Aorta (tissue), 5 donors: ENCODE data around the gene C4A. TPM values are rescaled to one million over a fixed set of nuclear protein-coding genes. Genes with fewer than 3 reads are reported as not detected.
A peak's percentile ranks its signal among the peaks of the same experiment; 100 is the strongest.
"Not testable (repeated sequence)": the region's sequence is repeated elsewhere in the genome, so short reads cannot be mapped to it uniquely, and the experiment has no call there.

ENCODE experiments used
- ATAC-seq: fragments of 200-7000 bp; cut with Tn5 transposase; one replicate; pipeline ENCODE4 v1.9.1; 2022; ENCODE audit warnings: moderate library complexity; ENCODE audit not compliant: low FRiP score
- DNase-seq, 2 donors: peaks; one replicate each; pipeline ENCODE4 v3.0.0-alpha.2; 2020
- H3K27ac ChIP-seq, 2 donors: one replicate each; pipeline ENCODE4 v1.5.1; 2013; ENCODE audit warnings: low read length in 2 of 2, mild to moderate bottlenecking in 2 of 2, moderate library complexity in 2 of 2, control low read depth in 1 of 2, inconsistent platforms in 1 of 2, low read depth in 1 of 2
- H3K27me3 ChIP-seq, 2 donors: one replicate each; pipeline ENCODE4 v1.6.1; 2013; ENCODE audit warnings: control low read depth in 1 of 2, low read length in 1 of 2, mild to moderate bottlenecking in 1 of 2, moderate library complexity in 1 of 2; ENCODE audit not compliant: insufficient read depth in 2 of 2, control insufficient read depth in 1 of 2
- H3K36me3 ChIP-seq, 2 donors: one replicate each; pipeline ENCODE4 v1.6.1; 2013; ENCODE audit warnings: control low read depth in 1 of 2, low read length in 1 of 2, mild to moderate bottlenecking in 1 of 2; ENCODE audit not compliant: insufficient read depth in 2 of 2, control insufficient read depth in 1 of 2
- H3K4me1 ChIP-seq, 2 donors: one replicate each; pipeline ENCODE4 v1.6.1; 2013; ENCODE audit warnings: low read length in 2 of 2, control low read depth in 1 of 2, mild to moderate bottlenecking in 1 of 2, moderate library complexity in 1 of 2; ENCODE audit not compliant: insufficient read depth in 2 of 2, control insufficient read depth in 1 of 2
- H3K4me3 ChIP-seq, 2 donors: one replicate each; pipeline ENCODE4 v1.5.1; 2013; ENCODE audit warnings: low read length in 2 of 2, control low read depth in 1 of 2, mild to moderate bottlenecking in 1 of 2
- H3K9me3 ChIP-seq: one replicate; pipeline ENCODE4 v1.6.1; 2013; ENCODE audit warnings: mild to moderate bottlenecking, low read length; ENCODE audit not compliant: control insufficient read depth
- WGBS, 2 donors: extraction: QIAGEN DNeasy Blood & Tissue Kit; methylation state at CpG; one replicate each; pipeline ENCODE4 v1.1.7; 2013; 5-methylcytosine and 5-hydroxymethylcytosine counted together
- intact Hi-C, 2 donors: fragments of 100-400 bp; cut with DNase I; formaldehyde crosslinking; loops; one replicate each; pipeline versions ENCODE4 v1.14.2 to v1.15.0; 2022
- polyA plus RNA-seq, 2 donors: library from polyadenylated mRNA; stranded (reverse); fragments of 200-250 nt; gene quantifications; one replicate each; pipeline ENCODE4 v1.2.3, GENCODE V29; 2013
- total RNA-seq, 2 donors: library from RNA; stranded (reverse); fragmentation: NEBNext Ultra II Directional; extraction: Animal tissue kit (Norgen Biotek cat#: 25700); gene quantifications; one replicate each; pipeline ENCODE4 v1.2.1, GENCODE V29; 2021
- donor health status: healthy with polysubstance abuse.
- donor health status: Bipolar disorder and iron deficiency.
- donor health status: DM: no; HTN: no; CAD: no.
- donor health status: DM: no; HTN: no; CAD: no.
- donor health status: DM: yes; HTN: yes; CAD: no.

The C4A gene
- total and polyA plus RNA-seq, 4 donors: 7.4 to 258 (median 94.8) TPM

DNA sequence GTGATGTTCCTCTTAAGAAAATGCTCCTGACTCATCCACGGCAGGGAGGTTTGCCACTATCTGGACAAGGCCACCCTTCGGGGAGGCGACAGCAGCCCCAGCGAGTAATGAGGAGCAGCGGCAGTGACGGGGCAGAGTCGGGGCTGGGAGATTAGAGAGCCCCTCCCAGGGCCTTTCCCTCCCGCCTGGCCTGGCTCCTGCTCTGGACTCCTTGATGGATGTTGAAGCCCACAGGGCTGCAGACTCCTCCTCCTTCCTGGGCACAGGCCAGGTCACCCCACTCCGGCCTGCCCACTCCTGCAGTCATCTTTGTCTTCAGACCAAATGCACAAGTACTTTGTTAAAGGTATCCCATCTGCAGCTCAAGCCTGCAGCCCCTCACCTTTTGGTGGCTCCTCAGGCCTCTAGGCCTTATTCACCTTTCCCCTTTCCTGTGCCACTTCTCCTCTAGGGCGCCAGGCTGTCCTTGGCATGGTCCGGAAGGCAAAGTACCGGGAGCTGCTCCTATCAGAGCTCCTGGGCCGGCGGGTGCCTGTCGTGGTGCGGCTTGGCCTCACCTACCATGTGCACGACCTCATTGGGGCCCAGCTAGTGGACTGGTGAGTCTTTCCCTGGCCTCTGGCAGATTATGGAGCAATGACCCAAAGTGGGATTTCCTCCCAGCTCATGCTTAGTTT is 31.2 kb downstream of the C4A start:
- H3K9me3 ChIP-seq, H3K27me3 ChIP-seq, H3K4me3 ChIP-seq, H3K27ac ChIP-seq, ATAC-seq, intact Hi-C loops, H3K36me3 ChIP-seq, H3K4me1 ChIP-seq: not testable (repeated sequence)
- 84 to 87% methylated on average over 16 to 17 of the region's 17 CpGs for WGBS, 2 donors
- peak; percentile 50 to 79 for DNase-seq

DNA sequence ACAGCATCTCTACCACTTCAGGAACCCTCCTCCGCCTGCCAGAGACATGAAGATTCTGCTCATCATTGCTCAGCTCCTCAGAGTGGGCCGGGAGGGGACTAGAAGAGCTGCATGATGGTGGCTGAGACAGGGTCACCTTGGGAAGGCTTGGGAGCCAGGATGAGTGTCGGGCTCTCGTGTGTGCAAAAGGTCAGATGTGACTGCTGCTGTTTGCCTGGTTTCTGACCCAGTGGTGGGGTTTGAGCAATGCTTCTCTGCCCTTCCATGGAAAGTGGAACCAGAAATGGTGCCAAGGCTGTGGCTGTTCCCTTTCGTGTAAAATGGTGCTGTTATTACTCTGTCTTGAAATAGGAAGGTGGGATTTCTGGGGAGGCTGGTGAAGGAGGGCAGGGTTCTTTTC is 31.9 kb downstream of the C4A start:
- DNase-seq, H3K4me1 ChIP-seq, H3K4me3 ChIP-seq, H3K27me3 ChIP-seq, ATAC-seq, H3K27ac ChIP-seq, H3K36me3 ChIP-seq, H3K9me3 ChIP-seq, intact Hi-C loops: not testable (repeated sequence)
- no CpG with 5 or more reads among the region's 5 CpGs for WGBS, 2 donors

DNA sequence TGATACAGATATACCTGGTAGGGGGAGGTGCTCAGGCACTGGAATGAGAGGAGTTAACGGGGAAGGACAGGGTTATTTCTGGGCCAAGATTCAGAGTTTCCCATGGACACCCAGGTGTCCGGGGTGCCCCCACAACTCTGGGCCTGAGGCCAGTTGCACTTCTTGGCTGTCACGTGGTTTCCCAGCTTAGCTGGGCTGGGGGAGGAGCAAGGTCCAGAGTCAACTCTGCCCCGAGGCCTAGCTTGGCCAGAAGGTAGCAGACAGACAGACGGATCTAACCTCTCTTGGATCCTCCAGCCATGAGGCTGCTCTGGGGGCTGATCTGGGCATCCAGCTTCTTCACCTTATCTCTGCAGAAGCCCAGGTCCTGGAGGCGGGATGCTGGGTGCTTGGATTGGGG is 32.7 kb downstream of the C4A start, which contains the start of gene C4B:
C4B (plus strand) TSS at position 249 of the 400 bp plus-strand sequence; CDS start at position 300, 51 bp downstream.
- intact Hi-C loops: not testable (repeated sequence)
- WGBS, 2 donors: no CpG with 5 or more reads among the region's 6 CpGs

DNA sequence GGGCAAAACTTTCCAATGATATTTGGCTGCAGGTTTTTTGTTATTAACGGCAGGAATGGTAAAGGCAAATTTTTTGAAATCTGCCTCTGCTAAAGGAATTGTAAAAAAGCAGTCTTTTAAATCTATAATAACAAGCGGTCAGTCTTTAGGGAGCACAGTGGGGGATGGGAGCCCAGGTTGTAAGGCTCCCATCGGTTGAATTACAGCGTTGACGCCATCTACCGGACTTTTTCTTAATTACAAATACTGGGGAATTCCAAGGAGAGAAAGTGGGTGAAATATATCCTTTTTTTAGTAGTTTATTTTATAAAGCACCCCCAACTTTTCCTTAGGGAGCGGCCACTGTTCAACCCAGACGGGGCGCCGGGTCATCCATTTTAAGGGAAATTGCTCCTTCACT is 40.2 kb downstream of the C4A start:
- intact Hi-C loops, H3K27ac ChIP-seq, H3K27me3 ChIP-seq, H3K4me1 ChIP-seq, ATAC-seq, H3K9me3 ChIP-seq, H3K36me3 ChIP-seq, DNase-seq, H3K4me3 ChIP-seq: not testable (repeated sequence)
- WGBS, 2 donors: no CpG with 5 or more reads among the region's 10 CpGs

More for the DNA sequence above, 32.7 kb downstream of the C4A start, which contains the start of gene C4B:
- DNase-seq, H3K9me3 ChIP-seq, H3K27me3 ChIP-seq, H3K4me3 ChIP-seq, H3K36me3 ChIP-seq, H3K27ac ChIP-seq, H3K4me1 ChIP-seq: not testable (repeated sequence)
- ATAC-seq: peak; percentile 23

DNA sequence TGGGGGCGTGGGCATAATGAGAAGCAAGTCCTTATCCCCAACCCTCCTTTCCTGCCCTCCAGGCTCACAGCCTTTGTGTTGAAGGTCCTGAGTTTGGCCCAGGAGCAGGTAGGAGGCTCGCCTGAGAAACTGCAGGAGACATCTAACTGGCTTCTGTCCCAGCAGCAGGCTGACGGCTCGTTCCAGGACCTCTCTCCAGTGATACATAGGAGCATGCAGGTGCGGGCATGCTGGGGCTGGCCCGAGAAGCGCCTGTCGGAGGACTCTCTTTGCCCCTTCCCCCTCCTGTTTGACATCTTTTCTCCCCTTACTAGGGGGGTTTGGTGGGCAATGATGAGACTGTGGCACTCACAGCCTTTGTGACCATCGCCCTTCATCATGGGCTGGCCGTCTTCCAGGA is 46.8 kb downstream of the C4A start:
- DNase-seq, H3K4me3 ChIP-seq, H3K27ac ChIP-seq, H3K9me3 ChIP-seq, intact Hi-C loops, H3K27me3 ChIP-seq, H3K4me1 ChIP-seq, H3K36me3 ChIP-seq, ATAC-seq: not testable (repeated sequence)
- 84 to 88% methylated on average over 6 to 7 of the region's 10 CpGs for WGBS, 2 donors

DNA sequence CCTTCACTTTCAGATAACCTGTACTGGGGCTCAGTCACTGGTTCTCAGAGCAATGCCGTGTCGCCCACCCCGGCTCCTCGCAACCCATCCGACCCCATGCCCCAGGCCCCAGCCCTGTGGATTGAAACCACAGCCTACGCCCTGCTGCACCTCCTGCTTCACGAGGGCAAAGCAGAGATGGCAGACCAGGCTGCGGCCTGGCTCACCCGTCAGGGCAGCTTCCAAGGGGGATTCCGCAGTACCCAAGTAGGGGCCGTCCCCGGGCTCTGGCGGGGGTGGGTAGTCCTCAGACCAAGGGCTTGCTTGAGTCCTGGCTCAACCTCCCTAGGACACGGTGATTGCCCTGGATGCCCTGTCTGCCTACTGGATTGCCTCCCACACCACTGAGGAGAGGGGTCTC is 47.7 kb downstream of the C4A start:
- peak in 1 of 2 donors; percentile 46 for DNase-seq
- H3K4me1 ChIP-seq, H3K4me3 ChIP-seq, H3K9me3 ChIP-seq, intact Hi-C loops, H3K27me3 ChIP-seq, H3K36me3 ChIP-seq, ATAC-seq, H3K27ac ChIP-seq: not testable (repeated sequence)
- WGBS, 2 donors: 84 to 95% methylated on average over 8 of the region's 14 CpGs

DNA sequence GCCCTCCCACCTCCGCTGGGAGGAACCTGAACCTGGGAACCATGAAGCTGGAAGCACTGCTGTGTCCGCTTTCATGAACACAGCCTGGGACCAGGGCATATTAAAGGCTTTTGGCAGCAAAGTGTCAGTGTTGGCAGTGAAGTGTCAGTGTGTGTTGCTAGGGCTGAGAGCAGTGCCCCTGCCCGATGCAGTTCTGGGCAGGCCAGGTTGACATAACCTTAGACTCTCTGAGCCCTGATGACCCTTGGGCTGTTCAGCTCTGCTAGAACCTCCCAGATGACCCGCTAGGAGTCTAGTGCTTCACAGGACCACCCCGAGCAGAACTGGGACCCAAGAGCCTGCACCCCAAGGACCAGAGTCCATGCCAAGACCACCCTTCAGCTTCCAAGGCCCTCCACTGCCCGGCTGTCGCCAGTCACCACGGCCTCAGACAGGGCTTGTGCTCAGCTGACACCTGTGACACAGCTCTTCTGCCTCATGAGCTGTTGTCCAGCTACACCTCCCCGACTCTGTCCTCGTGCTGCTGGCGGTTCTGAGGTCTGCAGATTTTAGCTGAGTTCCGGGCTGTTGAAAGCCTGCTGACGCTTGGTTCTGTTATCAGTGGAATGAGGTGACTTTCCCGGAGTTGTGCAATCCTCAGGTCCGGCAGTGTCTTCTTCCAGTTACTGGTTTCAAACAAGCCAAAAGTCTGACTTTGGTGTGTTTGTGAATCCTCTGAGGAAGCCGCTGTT is 53.6 kb downstream of the C4A start:
- H3K27ac ChIP-seq, H3K36me3 ChIP-seq, H3K9me3 ChIP-seq, H3K27me3 ChIP-seq, intact Hi-C loops, H3K4me1 ChIP-seq, H3K4me3 ChIP-seq, DNase-seq, ATAC-seq: not testable (repeated sequence)
- WGBS, 2 donors: no CpG with 5 or more reads among the region's 16 CpGs

DNA sequence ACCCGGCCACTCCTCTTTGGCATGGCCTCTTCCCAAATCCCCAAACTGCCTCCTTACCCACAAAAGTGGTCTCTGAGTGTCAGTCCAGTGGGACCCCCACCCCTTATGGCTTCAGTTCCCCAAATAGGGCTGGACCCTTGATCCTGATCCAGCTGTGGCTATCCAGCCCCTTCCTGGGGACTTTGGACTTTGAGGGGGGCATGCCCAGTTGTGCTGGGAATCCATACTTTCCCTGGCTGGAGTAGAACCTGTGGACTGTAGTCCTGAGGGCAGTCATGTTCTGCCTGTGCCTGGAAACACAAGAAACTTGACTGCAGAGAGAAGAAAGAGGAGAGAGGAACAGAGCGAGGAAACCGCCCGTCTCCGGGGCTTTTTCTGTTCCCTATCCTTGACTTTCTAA is 55.3 kb downstream of the C4A start:
- DNase-seq, intact Hi-C loops: not testable (repeated sequence)

More for the DNA sequence above, 55.3 kb downstream of the C4A start:
- not testable (repeated sequence) for ATAC-seq, H3K9me3 ChIP-seq, H3K36me3 ChIP-seq, H3K4me3 ChIP-seq, H3K4me1 ChIP-seq, H3K27ac ChIP-seq, H3K27me3 ChIP-seq
- 92 to 93% methylated on average over 4 to 5 of the region's 5 CpGs for WGBS, 2 donors
